HCT116 (cell line): ENCODE data around the gene EEFSEC.

Experiments used
- CEBPB ChIP-seq: IDR thresholded peaks from 2 replicates; pipeline ENCODE4 v1.6.1; 2012; ENCODE audit warnings: low read depth
- FOSL1 ChIP-seq: IDR thresholded peaks from 2 replicates; pipeline ENCODE4 v1.6.1; 2012; ENCODE audit warnings: low read depth
- POLR2A ChIP-seq: IDR thresholded peaks from 2 replicates; pipeline ENCODE4 v1.7.0; 2011; ENCODE audit warnings: borderline replicate concordance; ENCODE audit not compliant: insufficient read depth, insufficient read length; ENCODE audit errors: extremely low read depth
- RAD21 ChIP-seq: IDR thresholded peaks from 2 replicates; pipeline ENCODE4 v1.6.1; 2012; ENCODE audit warnings: low read depth, mild to moderate bottlenecking
- TF ChIP-seq, protein P1 (sequence below), 3 experiments: fragments of 200-600 bp in 1 of 3; sonication (generic) in 1 of 3; IDR thresholded peaks in 2 of 3; conservative IDR thresholded peaks in 1 of 3; 2 replicates each; pipeline ENCODE4 v1.5.1; 2012 to 2017; ENCODE audit warnings: low read depth in 2 of 3, low read length in 2 of 3, antibody characterized with exemption in 1 of 3, borderline replicate concordance in 1 of 3, control low read depth in 1 of 3, mild to moderate bottlenecking in 1 of 3, mixed read lengths in 1 of 3, mixed run types in 1 of 3, moderate library complexity in 1 of 3; ENCODE audit not compliant: insufficient read depth in 1 of 3
- TF ChIP-seq, protein P2 (sequence below): IDR thresholded peaks from 2 replicates; pipeline ENCODE4 v1.6.1; 2011; ENCODE audit warnings: mild to moderate bottlenecking, low read length, moderate library complexity; ENCODE audit not compliant: insufficient replicate concordance; ENCODE audit errors: extremely low read depth

DNA sequence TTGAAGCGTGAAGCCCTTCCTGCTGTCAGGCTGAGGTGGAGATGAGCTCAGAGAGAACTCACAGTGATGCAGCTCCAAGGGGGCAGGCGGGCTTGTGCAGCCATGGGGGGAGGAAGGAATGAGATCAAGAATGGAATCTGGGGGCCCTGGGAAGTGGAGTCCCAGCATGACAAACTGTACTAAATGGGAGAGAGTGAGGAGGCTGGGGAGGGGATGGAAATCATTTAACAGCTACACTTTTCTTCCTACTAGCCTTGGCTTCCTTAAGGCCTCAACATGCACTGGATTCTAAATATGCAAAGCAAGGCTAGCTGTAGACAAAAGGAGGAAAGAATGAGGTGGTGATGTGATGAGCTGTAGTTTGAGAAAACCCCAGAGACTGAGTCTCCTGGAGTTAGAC, 133.9 kb downstream of the EEFSEC start:
- TF ChIP-seq, protein P1, sequence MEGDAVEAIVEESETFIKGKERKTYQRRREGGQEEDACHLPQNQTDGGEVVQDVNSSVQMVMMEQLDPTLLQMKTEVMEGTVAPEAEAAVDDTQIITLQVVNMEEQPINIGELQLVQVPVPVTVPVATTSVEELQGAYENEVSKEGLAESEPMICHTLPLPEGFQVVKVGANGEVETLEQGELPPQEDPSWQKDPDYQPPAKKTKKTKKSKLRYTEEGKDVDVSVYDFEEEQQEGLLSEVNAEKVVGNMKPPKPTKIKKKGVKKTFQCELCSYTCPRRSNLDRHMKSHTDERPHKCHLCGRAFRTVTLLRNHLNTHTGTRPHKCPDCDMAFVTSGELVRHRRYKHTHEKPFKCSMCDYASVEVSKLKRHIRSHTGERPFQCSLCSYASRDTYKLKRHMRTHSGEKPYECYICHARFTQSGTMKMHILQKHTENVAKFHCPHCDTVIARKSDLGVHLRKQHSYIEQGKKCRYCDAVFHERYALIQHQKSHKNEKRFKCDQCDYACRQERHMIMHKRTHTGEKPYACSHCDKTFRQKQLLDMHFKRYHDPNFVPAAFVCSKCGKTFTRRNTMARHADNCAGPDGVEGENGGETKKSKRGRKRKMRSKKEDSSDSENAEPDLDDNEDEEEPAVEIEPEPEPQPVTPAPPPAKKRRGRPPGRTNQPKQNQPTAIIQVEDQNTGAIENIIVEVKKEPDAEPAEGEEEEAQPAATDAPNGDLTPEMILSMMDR (IDR thresholded peaks at IDR 0.05 in 2 of 3, conservative IDR thresholded peaks at IDR 0.05 in 1 of 3; ENCODE audit: borderline replicate concordance in 1 of 3, insufficient read depth in 1 of 3, low read depth in 2 of 3, low read length in 2 of 3) = no peak
- TF ChIP-seq, protein P2, sequence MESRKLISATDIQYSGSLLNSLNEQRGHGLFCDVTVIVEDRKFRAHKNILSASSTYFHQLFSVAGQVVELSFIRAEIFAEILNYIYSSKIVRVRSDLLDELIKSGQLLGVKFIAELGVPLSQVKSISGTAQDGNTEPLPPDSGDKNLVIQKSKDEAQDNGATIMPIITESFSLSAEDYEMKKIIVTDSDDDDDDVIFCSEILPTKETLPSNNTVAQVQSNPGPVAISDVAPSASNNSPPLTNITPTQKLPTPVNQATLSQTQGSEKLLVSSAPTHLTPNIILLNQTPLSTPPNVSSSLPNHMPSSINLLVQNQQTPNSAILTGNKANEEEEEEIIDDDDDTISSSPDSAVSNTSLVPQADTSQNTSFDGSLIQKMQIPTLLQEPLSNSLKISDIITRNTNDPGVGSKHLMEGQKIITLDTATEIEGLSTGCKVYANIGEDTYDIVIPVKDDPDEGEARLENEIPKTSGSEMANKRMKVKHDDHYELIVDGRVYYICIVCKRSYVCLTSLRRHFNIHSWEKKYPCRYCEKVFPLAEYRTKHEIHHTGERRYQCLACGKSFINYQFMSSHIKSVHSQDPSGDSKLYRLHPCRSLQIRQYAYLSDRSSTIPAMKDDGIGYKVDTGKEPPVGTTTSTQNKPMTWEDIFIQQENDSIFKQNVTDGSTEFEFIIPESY = no peak
- TF ChIP-seq RAD21 (no peak), CEBPB (no peak), FOSL1 (no peak), POLR2A (no peak)
